Fibroblast of lung (primary cell): ENCODE data around the gene MBOAT7. TPM values are rescaled to one million over a fixed set of nuclear protein-coding genes. Genes with fewer than 3 reads are reported as not detected.

Experiments used
- DNase-seq, 2 donors: peaks; one replicate each; pipeline versions ENCODE4 v3.0.0 to v3.0.0-alpha.2; 2010; ENCODE audit warnings: low read depth in 2 of 2
- H2AFZ ChIP-seq: 2 replicates; pipeline ENCODE4 v1.5.1; 2012; ENCODE audit warnings: low read length, control low read depth, inconsistent platforms
- H3K27ac ChIP-seq: 2 replicates; pipeline ENCODE4 v1.5.1; 2011; ENCODE audit warnings: low read length, control low read depth; ENCODE audit not compliant: insufficient read depth
- H3K27me3 ChIP-seq: 2 replicates; pipeline ENCODE4 v1.5.1; 2011; ENCODE audit warnings: mild to moderate bottlenecking, low read length; ENCODE audit not compliant: control insufficient read depth, insufficient read depth
- H3K36me3 ChIP-seq: 2 replicates; pipeline ENCODE4 v1.5.1; 2011; ENCODE audit warnings: low read length; ENCODE audit not compliant: control insufficient read depth, insufficient read depth
- H3K4me1 ChIP-seq: 2 replicates; pipeline ENCODE4 v1.5.1; 2011; ENCODE audit warnings: low read length; ENCODE audit not compliant: control insufficient read depth, insufficient read depth; ENCODE audit errors: extremely low read depth
- H3K4me2 ChIP-seq: 2 replicates; pipeline ENCODE4 v1.5.1; 2011; ENCODE audit warnings: low read length, control low read depth; ENCODE audit not compliant: insufficient read depth; ENCODE audit errors: extremely low read depth
- H3K4me3 ChIP-seq, 4 experiments: fragments of 200-600 bp in 1 of 4; sonication (generic) in 1 of 4; replicated peaks in 1 of 4; 2 replicates each; pipeline ENCODE4 v1.5.1; 2011 to 2016; ENCODE audit warnings: low read length in 4 of 4, low read depth in 3 of 4, mild to moderate bottlenecking in 3 of 4, control low read depth in 2 of 4, inconsistent platforms in 1 of 4, mixed read lengths in 1 of 4; ENCODE audit not compliant: insufficient read depth in 1 of 4; ENCODE audit errors: control extremely low read depth in 1 of 4
- H3K79me2 ChIP-seq: 2 replicates; pipeline ENCODE4 v1.5.1; 2012; ENCODE audit warnings: mild to moderate bottlenecking, low read length, inconsistent platforms; ENCODE audit not compliant: control insufficient read depth, insufficient read depth
- H3K9ac ChIP-seq: 2 replicates; pipeline ENCODE4 v1.5.1; 2011; ENCODE audit warnings: mild to moderate bottlenecking, low read length, control low read depth; ENCODE audit not compliant: insufficient read depth
- H3K9me3 ChIP-seq: 2 replicates; pipeline ENCODE4 v1.5.1; 2012; ENCODE audit warnings: low read depth, low read length; ENCODE audit not compliant: control insufficient read depth, insufficient read depth
- H4K20me1 ChIP-seq: 2 replicates; pipeline ENCODE4 v1.5.1; 2011; ENCODE audit warnings: low read length; ENCODE audit not compliant: control insufficient read depth, insufficient read depth; ENCODE audit errors: extremely low read depth
- CTCF ChIP-seq, 2 donors: IDR thresholded peaks in 1 of 2; conservative IDR thresholded peaks in 1 of 2; 1 replicate in 1 of 2; 2 replicates in 1 of 2; pipeline ENCODE4 v1.5.1; 2011 to 2012; ENCODE audit warnings: low read length in 2 of 2, control low read depth in 1 of 2, inconsistent platforms in 1 of 2, low read depth in 1 of 2, mild to moderate bottlenecking in 1 of 2
- EZH2 ChIP-seq: IDR thresholded peaks from 2 replicates; pipeline ENCODE4 v1.5.1; 2012; ENCODE audit warnings: low read length, control low read depth, mild to moderate bottlenecking; ENCODE audit errors: missing control alignments
- polyA plus RNA-seq, 2 donors: library from polyadenylated mRNA; depleted of rRNA in 1 of 2; stranded (reverse) in 1 of 2; unstranded in 1 of 2; fragments of >200 nt; gene quantifications; 2 replicates each; pipeline ENCODE4 v1.2.1, GENCODE V29; 2011 to 2012; ENCODE audit warnings: missing spikeins in 1 of 2
- total RNA-seq: library from RNA; depleted of rRNA; stranded (reverse); fragments of >200 nt; gene quantifications from 2 replicates; pipeline ENCODE4 v1.2.1, GENCODE V29; 2014

The MBOAT7 gene
- total and polyA plus RNA-seq, 2 donors (not counting 1 experiment from before 2014, with no cell fraction given): 28.6 to 41.1 TPM

GRCh38 chr19:54168174-54168917, 21.0 kb downstream of the MBOAT7 start:
- Histone ChIP-seq H3K9ac (no peak overlapping the region), H3K79me2 (no peaks in the 10 kb centered on the region), H3K36me3 (no peaks in the 10 kb centered on the region), H2AFZ (no peak overlapping the region), H3K4me1 (no peaks in the 10 kb centered on the region), H3K27ac (no peak overlapping the region), H4K20me1 (no peaks in the 10 kb centered on the region), H3K9me3 (no peaks in the 10 kb centered on the region), H3K4me2 (no peak overlapping the region), H3K27me3 (no peaks in the 10 kb centered on the region), H3K4me3 (no peak overlapping the region)
- DNase-seq: peak; percentile 67 to 83
- TF ChIP-seq CTCF (conservative IDR thresholded peaks at IDR 0.05 in 1 of 2, IDR thresholded peaks at IDR 0.05 in 1 of 2; ENCODE audit: low read depth in 1 of 2, low read length in 2 of 2): peak; percentile 79 to 85
- TF ChIP-seq EZH2: no peak

GRCh38 chr19:54165222-54165621, 24.2 kb downstream of the MBOAT7 start:
- Histone ChIP-seq H2AFZ (no peak overlapping the region), H3K9me3 (no peaks in the 10 kb centered on the region)

More at GRCh38 chr19:54165222-54165621, 24.2 kb downstream of the MBOAT7 start:
- Histone ChIP-seq H3K79me2 (no peaks in the 10 kb centered on the region), H3K4me1 (no peaks in the 10 kb centered on the region), H3K9ac (no peak overlapping the region), H3K36me3 (no peaks in the 10 kb centered on the region), H4K20me1 (no peaks in the 10 kb centered on the region), H3K27ac (no peak overlapping the region), H3K4me3 (no peak overlapping the region), H3K4me2 (no peak overlapping the region), H3K27me3 (no peaks in the 10 kb centered on the region)
- TF ChIP-seq CTCF (conservative IDR thresholded peaks at IDR 0.05 in 1 of 2, IDR thresholded peaks at IDR 0.05 in 1 of 2; ENCODE audit: low read depth in 1 of 2, low read length in 2 of 2) (no peak), EZH2 (no peak)
- no peak for DNase-seq
